A673 (cell line): ENCODE measurements around the gene ZNF621.

ENCODE experiments used
- CTCF ChIP-seq: fragments of 300-800, 200-600 bp; sonication (generic); conservative IDR thresholded peaks from 2 replicates; pipeline ENCODE4 v1.5.1; 2017; ENCODE audit warnings: low read depth, mild to moderate bottlenecking, antibody characterized with exemption, low read length, moderate library complexity, mixed read lengths
- EZH2 ChIP-seq: fragments of 200-600 bp; sonication (generic); IDR thresholded peaks from 2 replicates; pipeline ENCODE4 v1.6.1; 2017; ENCODE audit warnings: borderline replicate concordance, low read depth, mild to moderate bottlenecking, mixed read lengths, antibody characterized with exemption, low read length; ENCODE audit not compliant: poor library complexity, severe bottlenecking

GRCh38 chr3:40580494-40581091 is 55.8 kb downstream of the ZNF621 start:
- peak; percentile 75 for TF ChIP-seq CTCF
- no peak for TF ChIP-seq EZH2
